ACC112 (cell line): Measurements from ENCODE around the gene ATAD3B.
"Not testable (repeated sequence)": the region's sequence is repeated elsewhere in the genome, so short reads cannot be mapped to it uniquely, and the experiment has no call there.

Experiments used
- H2AFZ ChIP-seq: fragments of 200-600 bp; sonication (generic); one replicate; pipeline ENCODE4 v1.6.0; 2017; ENCODE audit warnings: antibody characterized with exemption, low read length; ENCODE audit not compliant: unreplicated experiment
- H3K27ac ChIP-seq: fragments of 200-600 bp; sonication (generic); 2 replicates; pipeline ENCODE4 v1.5.1; 2014; ENCODE audit warnings: low read depth, mild to moderate bottlenecking, antibody characterized with exemption, low read length, moderate library complexity
- H3K27me3 ChIP-seq: fragments of 200-600 bp; sonication (generic); 2 replicates; pipeline ENCODE4 v1.6.1; 2014; ENCODE audit warnings: mild to moderate bottlenecking, antibody characterized with exemption, low read length, moderate library complexity, mixed read lengths; ENCODE audit not compliant: insufficient read depth
- H3K36me3 ChIP-seq: fragments of 200-600 bp; sonication (generic); 2 replicates; pipeline ENCODE4 v1.6.1; 2016; ENCODE audit warnings: mild to moderate bottlenecking, antibody characterized with exemption, low read length, moderate library complexity, mixed read lengths; ENCODE audit not compliant: insufficient read depth
- H3K4me1 ChIP-seq: fragments of 200-600 bp; sonication (generic); one replicate; pipeline ENCODE4 v1.6.1; 2016; ENCODE audit warnings: low read length, mixed read lengths; ENCODE audit not compliant: insufficient read depth, unreplicated experiment, control insufficient read depth
- H3K4me3 ChIP-seq: fragments of 200-600 bp; sonication (generic); 2 replicates; pipeline ENCODE4 v1.5.1; 2014; ENCODE audit warnings: mild to moderate bottlenecking, low read depth, low read length
- H3K79me2 ChIP-seq: fragments of 200-600 bp; sonication (generic); one replicate; pipeline ENCODE4 v1.6.0; 2016; ENCODE audit warnings: low read length; ENCODE audit not compliant: control insufficient read depth, unreplicated experiment, insufficient read depth

The ATAD3B gene

GRCh38 chr1:1514376-1514775 lies 42.8 kb downstream of the ATAD3B start:
- not testable (repeated sequence) for H3K4me3 ChIP-seq

GRCh38 chr1:1516923-1517322 lies 45.4 kb downstream of the ATAD3B start:
- H3K27me3 ChIP-seq, H3K4me3 ChIP-seq, H2AFZ ChIP-seq, H3K4me1 ChIP-seq, H3K27ac ChIP-seq: not testable (repeated sequence)
- Histone ChIP-seq H3K36me3 (peaks cover 12% of the 10 kb centered on the region; the same call in 1 of the 2 replicates), H3K79me2 (peaks cover 25% of the 10 kb centered on the region)

More at GRCh38 chr1:1514376-1514775, 42.8 kb downstream of the ATAD3B start:
- H3K4me1 ChIP-seq, H3K27me3 ChIP-seq, H2AFZ ChIP-seq, H3K36me3 ChIP-seq, H3K27ac ChIP-seq: not testable (repeated sequence)
- peaks cover 25% of the 10 kb centered on the region for H3K79me2 ChIP-seq

GRCh38 chr1:1517973-1518620 lies 46.5 kb downstream of the ATAD3B start:
- Histone ChIP-seq H3K4me3 (no peak overlapping the region), H2AFZ (no peak overlapping the region), H3K27ac (no peak overlapping the region), H3K27me3 (no peaks in the 10 kb centered on the region), H3K36me3 (peaks cover 12% of the 10 kb centered on the region; the same call in 1 of the 2 replicates), H3K79me2 (peaks cover 22% of the 10 kb centered on the region), H3K4me1 (no peaks in the 10 kb centered on the region)

DNA sequence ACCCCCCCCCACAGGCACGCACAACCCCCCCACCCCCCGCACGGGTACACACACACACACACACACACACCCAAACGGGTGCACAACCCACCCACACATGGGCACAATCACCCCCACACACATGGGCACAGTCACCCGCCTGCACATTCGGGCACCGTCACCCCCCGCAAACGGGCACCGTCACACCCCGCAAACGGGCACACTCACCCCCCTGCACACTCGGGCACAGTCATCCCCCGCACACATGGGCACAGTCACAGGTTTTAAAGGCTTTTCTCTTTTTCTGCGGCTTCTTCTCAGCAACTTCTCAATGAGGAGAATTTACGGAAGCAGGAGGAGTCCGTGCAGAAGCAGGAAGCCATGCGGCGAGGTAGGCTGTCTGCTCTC lies 47.0 kb downstream of the ATAD3B start:
- H3K36me3 ChIP-seq, result peaks cover 12% of the 10 kb centered on the region; the same call in 1 of the 2 replicates
- not testable (repeated sequence) for H3K27me3 ChIP-seq, H3K4me3 ChIP-seq, H3K27ac ChIP-seq, H3K4me1 ChIP-seq, H2AFZ ChIP-seq
- peaks cover 19% of the 10 kb centered on the region for H3K79me2 ChIP-seq

GRCh38 chr1:1519805-1520505 lies 48.4 kb downstream of the ATAD3B start:
- H3K79me2 ChIP-seq, H3K27ac ChIP-seq, H3K4me1 ChIP-seq, H3K4me3 ChIP-seq, H3K27me3 ChIP-seq, H2AFZ ChIP-seq: not testable (repeated sequence)
- peaks cover 12% of the 10 kb centered on the region; the same call in 1 of the 2 replicates for H3K36me3 ChIP-seq

DNA sequence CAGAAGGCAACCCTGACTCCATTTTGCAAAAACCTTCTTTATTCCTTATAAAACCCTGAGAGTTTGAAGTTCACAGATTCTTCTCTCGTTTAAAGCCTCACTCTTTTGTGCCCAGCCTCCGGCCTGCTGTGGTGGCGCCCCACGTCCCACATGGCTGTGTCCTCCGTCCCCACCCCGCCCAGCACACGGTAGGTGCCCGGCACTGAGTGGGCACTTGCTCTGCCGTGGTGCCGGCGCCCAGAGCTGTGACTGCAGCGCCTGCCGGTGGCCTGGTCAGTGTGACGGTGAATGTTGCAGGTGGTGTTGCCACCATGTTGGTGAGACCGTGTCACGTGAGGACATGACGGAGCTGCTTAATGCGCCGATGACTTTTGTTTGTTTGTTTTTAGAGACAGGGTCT lies 49.8 kb downstream of the ATAD3B start:
- Histone ChIP-seq H2AFZ (no peak overlapping the region), H3K79me2 (no peaks in the 10 kb centered on the region), H3K27me3 (no peaks in the 10 kb centered on the region), H3K27ac (no peak overlapping the region), H3K36me3 (0 out of 2 replicates have a peak, but pooled peaks cover 9% of the 10 kb centered on the region), H3K4me1 (no peaks in the 10 kb centered on the region), H3K4me3 (no peak overlapping the region)

- H3K27me3 ChIP-seq, H3K36me3 ChIP-seq, H3K4me3 ChIP-seq, H3K79me2 ChIP-seq, H2AFZ ChIP-seq, H3K27ac ChIP-seq, H3K4me1 ChIP-seq: not testable (repeated sequence)
These were observed 51.0 kb downstream of the ATAD3B start for GRCh38 chr1:1522536-1522935.

GRCh38 chr1:1523226-1523625 lies 51.7 kb downstream of the ATAD3B start:
- H3K4me1 ChIP-seq, H2AFZ ChIP-seq, H3K4me3 ChIP-seq, H3K79me2 ChIP-seq, H3K36me3 ChIP-seq, H3K27ac ChIP-seq, H3K27me3 ChIP-seq: not testable (repeated sequence)

DNA sequence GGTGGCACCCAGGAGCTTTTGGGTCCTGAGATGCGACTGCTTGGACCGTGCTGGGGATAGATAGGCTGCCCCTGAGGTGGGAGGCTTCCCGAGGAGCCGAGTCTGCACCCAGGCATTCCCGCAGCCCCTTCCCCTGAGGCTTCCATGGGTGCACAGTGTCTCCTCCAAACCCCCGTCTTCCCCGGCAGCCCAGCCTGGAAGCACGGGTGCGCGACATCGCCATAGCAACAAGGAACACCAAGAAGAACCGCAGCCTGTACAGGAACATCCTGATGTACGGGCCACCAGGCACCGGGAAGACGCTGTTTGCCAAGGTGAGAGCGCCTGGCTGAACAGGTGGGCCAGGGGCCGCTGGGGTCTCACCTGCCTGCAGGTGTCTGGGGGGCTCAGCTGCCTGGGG lies 52.1 kb downstream of the ATAD3B start:
- H3K79me2 ChIP-seq, H3K27me3 ChIP-seq, H3K27ac ChIP-seq, H2AFZ ChIP-seq, H3K4me3 ChIP-seq, H3K4me1 ChIP-seq: not testable (repeated sequence)
- H3K36me3 ChIP-seq, result peaks cover 10% of the 10 kb centered on the region; the same call in 1 of the 2 replicates

DNA sequence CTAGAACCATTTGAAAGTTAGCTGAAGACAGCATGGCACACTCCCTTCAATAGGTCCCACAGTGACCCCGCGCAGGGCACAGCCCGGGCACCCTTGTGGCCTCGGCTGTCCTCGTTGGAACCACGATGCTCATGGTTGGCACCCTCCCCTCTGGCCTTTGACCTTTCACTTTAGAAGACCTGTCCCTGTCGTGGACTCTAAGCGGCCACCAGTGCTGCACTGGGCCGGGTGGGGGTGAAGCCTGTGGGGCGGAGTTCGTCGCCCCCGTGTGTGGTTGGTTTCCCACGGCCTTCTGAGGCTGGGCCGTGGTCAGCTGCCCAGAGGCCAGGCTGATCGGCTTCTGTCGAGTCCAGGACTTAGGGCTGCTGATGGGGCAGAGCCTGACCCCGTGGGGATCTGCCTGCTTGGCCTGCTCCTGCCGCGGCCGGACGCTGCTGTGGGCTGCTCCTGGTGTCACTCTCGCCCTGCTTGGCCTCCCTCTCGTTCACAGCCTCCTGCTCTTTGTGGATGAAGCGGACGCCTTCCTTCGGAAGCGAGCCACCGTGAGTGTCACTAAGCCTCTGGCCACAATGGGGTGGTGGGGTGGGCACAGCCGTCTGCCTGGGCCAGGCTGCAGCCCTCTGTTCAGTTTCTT lies 53.3 kb downstream of the ATAD3B start:
- H3K4me3 ChIP-seq, H3K4me1 ChIP-seq, H3K27ac ChIP-seq, H3K27me3 ChIP-seq, H2AFZ ChIP-seq, H3K79me2 ChIP-seq: not testable (repeated sequence)
- H3K36me3 ChIP-seq, result peaks cover 21% of the 10 kb centered on the region

DNA sequence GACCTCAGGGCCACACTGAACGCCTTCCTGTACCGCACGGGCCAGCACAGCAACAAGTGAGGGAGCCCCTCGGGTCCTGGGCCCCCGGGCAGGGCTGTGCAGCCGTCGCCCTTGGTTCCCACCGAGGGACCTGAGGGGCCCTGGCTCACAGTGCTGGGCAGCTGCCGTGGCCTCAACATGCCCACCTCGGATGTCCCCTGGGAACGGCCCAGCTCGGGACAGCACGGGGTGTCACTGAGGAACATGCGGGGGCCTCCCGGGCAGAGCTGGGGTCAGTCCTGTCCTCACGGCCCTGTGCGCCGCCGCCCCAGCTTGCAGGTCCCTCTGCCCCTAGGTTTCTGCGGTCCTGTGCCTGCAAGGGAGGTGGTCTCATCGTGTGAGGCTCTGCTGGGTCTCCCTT lies 54.9 kb downstream of the ATAD3B start:
- H3K79me2 ChIP-seq, H3K4me3 ChIP-seq, H3K27me3 ChIP-seq, H2AFZ ChIP-seq, H3K27ac ChIP-seq, H3K4me1 ChIP-seq: not testable (repeated sequence)
- peaks cover 22% of the 10 kb centered on the region for H3K36me3 ChIP-seq
